ENCODE data around the gene POLR2C.

- no peak for TF ChIP-seq ZUFSP (CRISPR knock-in tag; IDR thresholded peaks at IDR 0.05; ENCODE audit: borderline replicate concordance)
- TF ChIP-seq EZH2 (conservative IDR thresholded peaks at IDR 0.05; ENCODE audit: low read depth, low read length) = no peak
- TF ChIP-seq RAD21 (CRISPR knock-in tag; IDR thresholded peaks at IDR 0.05) = no peak
- TF ChIP-seq REST (IDR thresholded peaks at IDR 0.05; ENCODE audit: borderline replicate concordance in 1 of 2, low read depth in 1 of 2, low read length in 2 of 2) = no peak
Observed at GRCh38 chr16:57445510-57445909, 17.0 kb upstream of the POLR2C start.
